ENCODE measurements around the gene SYN1.

The SYN1 gene

GRCh38 chrX:47558436-47558835 is 61.2 kb downstream of the SYN1 start:
- TF ChIP-seq, protein P1, sequence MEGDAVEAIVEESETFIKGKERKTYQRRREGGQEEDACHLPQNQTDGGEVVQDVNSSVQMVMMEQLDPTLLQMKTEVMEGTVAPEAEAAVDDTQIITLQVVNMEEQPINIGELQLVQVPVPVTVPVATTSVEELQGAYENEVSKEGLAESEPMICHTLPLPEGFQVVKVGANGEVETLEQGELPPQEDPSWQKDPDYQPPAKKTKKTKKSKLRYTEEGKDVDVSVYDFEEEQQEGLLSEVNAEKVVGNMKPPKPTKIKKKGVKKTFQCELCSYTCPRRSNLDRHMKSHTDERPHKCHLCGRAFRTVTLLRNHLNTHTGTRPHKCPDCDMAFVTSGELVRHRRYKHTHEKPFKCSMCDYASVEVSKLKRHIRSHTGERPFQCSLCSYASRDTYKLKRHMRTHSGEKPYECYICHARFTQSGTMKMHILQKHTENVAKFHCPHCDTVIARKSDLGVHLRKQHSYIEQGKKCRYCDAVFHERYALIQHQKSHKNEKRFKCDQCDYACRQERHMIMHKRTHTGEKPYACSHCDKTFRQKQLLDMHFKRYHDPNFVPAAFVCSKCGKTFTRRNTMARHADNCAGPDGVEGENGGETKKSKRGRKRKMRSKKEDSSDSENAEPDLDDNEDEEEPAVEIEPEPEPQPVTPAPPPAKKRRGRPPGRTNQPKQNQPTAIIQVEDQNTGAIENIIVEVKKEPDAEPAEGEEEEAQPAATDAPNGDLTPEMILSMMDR (IDR thresholded peaks at IDR 0.05; ENCODE audit: insufficient read depth, missing control alignments): no peak
- FAIRE-seq (no peak), DNase-seq (ENCODE audit: insufficient read length, low spot score) (no peak)

DNA sequence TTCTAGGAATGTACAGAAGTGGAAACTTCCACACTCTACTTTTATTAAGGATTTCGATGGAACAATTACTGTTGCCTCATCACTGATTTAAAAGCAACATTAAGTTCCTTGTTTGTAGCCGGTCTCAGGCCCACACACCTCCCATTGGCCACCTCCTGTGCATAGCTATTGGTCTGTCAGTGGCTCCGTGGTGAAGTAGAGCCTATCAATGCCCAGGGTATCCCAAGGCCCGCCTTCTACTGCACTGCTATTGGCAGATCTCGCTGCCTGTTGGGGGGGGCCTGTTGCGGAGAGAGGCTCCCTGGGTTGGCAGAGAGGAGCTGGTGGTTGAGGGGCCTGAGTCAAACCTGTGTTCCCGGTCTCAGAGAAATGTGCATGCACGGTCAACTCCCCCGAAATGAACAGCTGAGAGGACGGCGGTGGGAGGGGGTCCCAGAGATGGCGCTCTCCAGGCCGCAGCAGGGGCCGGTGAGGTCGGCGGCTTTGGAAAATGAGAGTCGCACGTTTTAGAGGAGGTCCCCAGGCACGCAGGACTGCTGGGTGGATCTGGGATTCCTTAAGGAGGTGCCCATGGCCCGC is 63.5 kb downstream of the SYN1 start:
- FAIRE-seq (peak; percentile 94), DNase-seq (ENCODE audit: insufficient read length, low spot score) (no peak)
- TF ChIP-seq, protein P1 (IDR thresholded peaks at IDR 0.05; ENCODE audit: insufficient read depth, missing control alignments): no peak

- no peak for FAIRE-seq
- TF ChIP-seq, protein P1 (IDR thresholded peaks at IDR 0.05; ENCODE audit: insufficient read depth, missing control alignments): no peak
- no peak for DNase-seq (ENCODE audit: insufficient read length, low spot score)
Measured at GRCh38 chrX:47543496-47543895, 76.2 kb downstream of the SYN1 start.

GRCh38 chrX:47540754-47541538 is 78.7 kb downstream of the SYN1 start:
- TF ChIP-seq, protein P1 (IDR thresholded peaks at IDR 0.05; ENCODE audit: insufficient read depth, missing control alignments): peak; percentile 40
- DNase-seq (ENCODE audit: insufficient read length, low spot score): peak; percentile 49
- FAIRE-seq: peak; percentile 82

- FAIRE-seq (no peak), DNase-seq (ENCODE audit: insufficient read length, low spot score) (no peak)
- TF ChIP-seq, protein P1 (IDR thresholded peaks at IDR 0.05; ENCODE audit: insufficient read depth, missing control alignments): no peak
Measured at GRCh38 chrX:47539860-47540259, 79.8 kb downstream of the SYN1 start.

GRCh38 chrX:47530049-47530448 is 89.6 kb downstream of the SYN1 start:
- TF ChIP-seq, protein P1 (IDR thresholded peaks at IDR 0.05; ENCODE audit: insufficient read depth, missing control alignments): no peak
- DNase-seq (ENCODE audit: insufficient read length, low spot score): no peak

GRCh38 chrX:47529548-47529947 is 90.1 kb downstream of the SYN1 start:
- TF ChIP-seq, protein P1 (IDR thresholded peaks at IDR 0.05; ENCODE audit: insufficient read depth, missing control alignments): no peak
- FAIRE-seq (no peak), DNase-seq (ENCODE audit: insufficient read length, low spot score) (no peak)

More at GRCh38 chrX:47530049-47530448, 89.6 kb downstream of the SYN1 start:
- FAIRE-seq: no peak
